HG02642 (cell line): ENCODE results near the gene ZNF512B.
"Not testable (repeated sequence)": the region's sequence is repeated elsewhere in the genome, so short reads cannot be mapped to it uniquely, and the experiment has no call there.

Experiments used
- ATAC-seq: cut with Tn5 transposase; IDR thresholded peaks from one replicate; pipeline ENCODE4 v1.9.1; 2021; ENCODE audit warnings: mild to moderate bottlenecking; ENCODE audit not compliant: unreplicated experiment, poor library complexity

The ZNF512B gene

GRCh38 chr20:63937596-63937995 is 32.1 kb downstream of the ZNF512B start:
- ATAC-seq = no peak

DNA sequence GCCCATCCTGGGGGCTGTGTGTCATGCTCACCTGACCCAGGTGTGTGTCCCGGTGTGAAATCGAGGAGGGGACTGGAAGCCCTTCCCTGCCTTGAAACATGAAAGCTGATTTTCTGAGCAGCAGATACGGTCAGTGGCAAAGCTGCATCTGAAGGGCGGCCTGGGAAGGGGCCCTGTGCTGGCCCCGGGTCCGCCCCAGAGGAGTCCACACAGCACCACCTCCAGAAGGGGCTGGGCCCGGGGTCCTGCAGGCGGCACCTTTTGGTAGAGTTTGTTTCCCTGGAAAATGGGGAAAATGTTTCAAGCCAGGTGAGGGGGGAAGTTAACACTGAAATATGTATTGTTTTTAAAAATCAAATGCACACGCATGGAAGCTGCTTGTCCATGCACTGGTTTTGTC is 34.3 kb downstream of the ZNF512B start:
- ATAC-seq = no peak

- no peak for ATAC-seq
Observed at GRCh38 chr20:63934271-63935068, 35.3 kb downstream of the ZNF512B start.

- ATAC-seq = no peak
Observed at GRCh38 chr20:63933646-63934045, 36.1 kb downstream of the ZNF512B start.

GRCh38 chr20:63932606-63933160 is 37.0 kb downstream of the ZNF512B start:
- no peak for ATAC-seq

DNA sequence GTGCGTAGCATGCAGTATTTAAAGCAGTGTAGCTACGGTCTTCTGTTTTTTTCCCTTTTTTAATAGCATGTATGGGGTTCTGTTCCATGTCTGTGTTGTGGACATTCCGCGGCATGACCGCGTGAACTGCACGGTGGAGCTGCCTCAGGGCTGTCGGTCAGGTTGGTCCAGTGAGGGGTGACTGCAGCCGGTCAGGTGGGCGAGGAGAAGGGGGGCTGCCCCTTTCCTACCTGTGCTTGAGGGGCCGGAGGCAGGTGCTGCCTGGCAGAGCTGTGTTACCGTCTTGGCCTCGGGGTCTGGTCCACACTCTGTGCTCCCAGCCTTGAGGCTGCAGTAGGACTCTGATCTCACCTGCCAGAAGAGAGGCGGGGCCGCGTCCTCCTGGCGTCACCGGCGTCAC is 38.0 kb downstream of the ZNF512B start:
- ATAC-seq = no peak

- no peak for ATAC-seq
Observed at GRCh38 chr20:63930971-63931553, 38.7 kb downstream of the ZNF512B start.

DNA sequence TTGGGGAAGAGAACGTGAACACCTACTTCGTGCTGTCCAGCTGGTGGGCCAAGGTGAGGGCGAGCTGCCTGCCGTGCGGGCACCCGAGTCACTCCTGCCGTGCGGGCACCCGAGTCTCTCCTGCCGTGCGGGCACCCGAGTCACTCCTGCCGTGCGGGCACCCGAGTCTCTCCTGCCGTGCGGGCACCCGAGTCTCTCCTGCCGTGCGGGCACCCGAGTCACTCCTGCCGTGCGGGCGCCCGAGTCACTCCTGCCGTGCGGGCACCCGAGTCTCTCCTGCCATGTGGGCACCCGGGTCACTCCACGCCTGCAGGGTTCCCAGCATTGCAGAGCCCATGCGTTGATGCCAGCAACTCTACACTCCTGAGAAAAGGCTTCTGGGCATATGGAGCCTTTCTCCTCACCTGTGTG is 40.3 kb downstream of the ZNF512B start:
- not testable (repeated sequence) for ATAC-seq

DNA sequence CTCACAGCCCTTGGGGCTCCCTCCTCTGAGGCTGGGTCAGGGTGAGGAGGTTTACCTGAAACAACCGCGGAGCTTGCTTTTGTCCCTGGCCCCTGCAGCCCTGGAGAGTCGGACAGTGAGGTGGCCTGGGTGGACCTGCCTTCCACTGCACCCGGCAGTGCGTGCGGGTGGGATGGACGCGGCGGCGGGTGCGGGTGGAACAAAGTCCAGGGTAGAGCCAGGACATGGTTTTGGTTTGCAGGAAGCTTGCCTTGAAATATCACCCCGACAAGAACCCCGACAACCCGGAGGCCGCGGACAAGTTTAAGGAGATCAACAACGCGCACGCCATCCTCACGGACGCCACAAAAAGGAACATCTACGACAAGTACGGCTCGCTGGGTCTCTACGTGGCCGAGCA is 40.7 kb downstream of the ZNF512B start:
- no peak for ATAC-seq

DNA sequence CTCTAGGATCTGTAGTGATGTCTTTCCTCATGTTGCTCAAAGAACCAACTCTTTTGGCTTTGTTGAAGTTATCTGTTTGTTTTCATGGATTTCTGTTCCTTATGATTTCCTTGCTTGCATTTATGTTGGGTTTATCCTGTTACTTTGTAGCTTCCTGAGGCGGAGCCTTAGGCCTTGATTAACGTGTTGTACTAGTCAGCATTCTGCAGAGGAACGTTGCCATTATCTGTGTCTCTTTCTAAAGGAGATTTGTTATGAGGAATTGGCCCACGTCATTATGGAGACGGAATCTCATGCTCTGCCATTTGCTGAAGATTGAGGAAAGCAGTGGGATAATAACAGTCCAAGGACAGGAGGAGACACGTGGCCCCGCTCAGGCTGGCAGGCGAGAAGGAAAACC is 43.4 kb downstream of the ZNF512B start:
- no peak for ATAC-seq

DNA sequence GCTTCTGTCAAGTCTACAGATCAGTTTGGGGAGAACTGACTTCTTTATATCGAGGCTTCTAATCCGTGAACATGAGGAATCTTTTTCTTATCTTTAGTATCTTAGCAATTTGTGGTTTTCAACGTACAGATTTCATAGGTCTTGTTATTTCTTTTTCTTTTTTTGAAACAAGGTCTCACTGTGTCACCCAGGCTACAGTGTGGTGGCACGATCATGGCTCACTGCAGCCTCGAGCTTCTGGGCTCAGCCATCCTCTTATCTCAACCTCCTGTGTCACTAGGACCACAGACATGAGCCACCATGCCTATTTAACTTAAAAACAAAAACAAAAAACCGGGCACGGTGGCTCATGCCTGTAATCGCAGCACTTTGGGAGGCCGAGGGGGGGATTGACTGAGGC is 45.5 kb downstream of the ZNF512B start:
- ATAC-seq = no peak

DNA sequence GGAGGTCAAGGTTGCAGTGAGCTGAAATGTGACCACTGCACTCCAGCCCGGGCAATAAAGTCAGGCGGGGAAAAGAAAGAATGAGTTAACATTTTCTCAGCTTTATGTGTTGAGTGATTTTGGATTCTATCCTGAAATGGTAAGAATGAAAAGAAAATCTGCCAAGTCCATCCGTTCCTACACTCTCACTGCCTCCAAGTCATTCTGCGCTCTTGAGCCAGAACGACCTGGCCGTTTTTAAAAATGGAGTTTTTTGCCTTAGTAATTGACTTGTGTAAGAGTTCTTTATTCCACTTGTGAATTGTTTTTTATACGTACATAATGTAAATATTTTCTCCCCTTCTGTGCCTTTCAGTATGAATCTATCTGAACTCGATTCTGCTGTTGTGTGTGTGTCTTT is 46.1 kb downstream of the ZNF512B start:
- ATAC-seq = no peak

DNA sequence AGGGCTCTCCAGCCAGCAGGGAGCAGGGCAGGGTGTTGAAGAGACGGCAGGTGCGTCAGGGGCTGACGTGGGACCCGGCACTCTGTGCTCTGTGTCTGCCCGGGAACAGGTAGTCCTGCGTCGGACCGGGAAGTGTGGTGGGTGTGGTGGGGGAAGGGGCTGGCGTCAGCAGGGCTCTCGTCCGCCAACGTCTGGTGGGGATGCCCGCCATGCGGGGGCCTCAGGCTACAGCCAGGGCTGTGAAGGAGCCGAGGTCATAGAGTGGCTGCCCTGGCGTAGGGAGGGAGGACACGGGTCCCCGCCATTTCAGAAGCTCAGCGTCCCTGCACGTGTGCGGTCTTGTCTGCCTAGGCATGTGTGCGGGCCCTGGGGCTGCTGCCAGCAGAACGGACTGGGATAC is 49.5 kb downstream of the ZNF512B start:
- ATAC-seq = no peak

DNA sequence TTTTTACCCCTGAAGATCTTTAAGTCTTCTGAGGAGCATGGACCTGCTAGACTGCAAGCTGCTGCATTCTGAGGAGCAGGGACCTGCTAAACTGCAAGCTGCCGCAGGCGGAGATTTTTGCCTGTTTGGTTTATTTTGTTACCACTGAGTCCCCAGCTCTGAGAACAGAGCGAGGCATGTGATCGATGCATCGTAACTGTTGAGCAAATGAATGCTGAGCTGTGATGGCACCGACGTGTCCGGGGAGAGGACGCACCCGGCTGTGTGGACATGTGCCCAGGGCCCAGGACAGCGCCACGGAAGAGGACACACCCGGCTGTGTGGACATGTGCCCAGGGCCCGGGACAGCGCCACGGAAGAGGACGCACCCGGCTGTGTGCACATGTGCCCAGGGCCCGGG is 50.6 kb downstream of the ZNF512B start:
- no peak for ATAC-seq

DNA sequence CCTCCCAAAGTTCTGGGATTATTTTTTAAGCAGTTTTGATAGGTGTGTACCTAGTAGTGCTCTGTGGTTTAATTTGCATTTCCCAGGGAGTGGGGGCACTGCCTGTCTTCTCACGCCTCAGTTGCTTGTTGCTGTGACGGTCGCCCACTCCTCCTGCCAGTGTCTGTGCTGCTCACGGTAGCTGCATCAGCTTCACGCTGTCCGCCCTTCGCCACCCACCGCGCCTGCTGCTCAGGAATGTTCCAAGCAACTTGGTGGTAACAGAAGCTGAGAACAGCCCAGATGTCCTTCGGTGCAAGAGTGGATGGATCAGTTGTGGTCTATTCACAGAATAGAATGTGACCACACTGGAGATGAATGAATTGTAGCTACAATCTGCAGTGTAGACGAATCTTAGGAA is 51.9 kb downstream of the ZNF512B start:
- ATAC-seq = no peak

DNA sequence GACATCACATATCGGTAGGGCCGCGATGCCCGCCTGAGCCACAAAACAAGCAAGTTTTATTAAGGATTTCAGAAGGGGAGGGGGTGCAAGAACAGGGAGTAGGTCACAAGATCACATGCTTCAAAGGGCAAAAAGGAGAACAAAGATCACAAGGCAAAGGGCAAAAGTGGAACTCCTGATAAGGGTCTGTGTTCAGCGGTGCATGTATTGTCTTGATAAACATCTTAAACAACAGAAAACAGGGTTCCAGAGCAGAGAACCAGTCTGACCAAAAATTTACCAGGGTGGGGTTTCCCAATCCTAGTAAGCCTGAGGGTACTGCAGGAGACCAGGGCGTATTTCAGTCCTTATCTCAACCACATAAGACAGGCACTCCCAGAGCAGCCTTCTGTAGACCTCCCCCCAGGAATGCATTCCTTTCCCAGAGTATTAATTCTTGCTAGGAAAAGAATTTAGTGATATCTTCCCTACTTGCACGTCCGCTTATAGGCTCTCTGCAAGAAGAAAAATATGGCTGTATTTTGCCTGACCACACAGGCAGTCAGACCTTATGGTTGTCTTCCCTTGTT is 53.3 kb downstream of the ZNF512B start:
- not testable (repeated sequence) for ATAC-seq

- no peak for ATAC-seq
Observed at GRCh38 chr20:63915471-63915870, 54.3 kb downstream of the ZNF512B start.

- no peak for ATAC-seq
Observed at GRCh38 chr20:63913768-63914167, 56.0 kb downstream of the ZNF512B start.

DNA sequence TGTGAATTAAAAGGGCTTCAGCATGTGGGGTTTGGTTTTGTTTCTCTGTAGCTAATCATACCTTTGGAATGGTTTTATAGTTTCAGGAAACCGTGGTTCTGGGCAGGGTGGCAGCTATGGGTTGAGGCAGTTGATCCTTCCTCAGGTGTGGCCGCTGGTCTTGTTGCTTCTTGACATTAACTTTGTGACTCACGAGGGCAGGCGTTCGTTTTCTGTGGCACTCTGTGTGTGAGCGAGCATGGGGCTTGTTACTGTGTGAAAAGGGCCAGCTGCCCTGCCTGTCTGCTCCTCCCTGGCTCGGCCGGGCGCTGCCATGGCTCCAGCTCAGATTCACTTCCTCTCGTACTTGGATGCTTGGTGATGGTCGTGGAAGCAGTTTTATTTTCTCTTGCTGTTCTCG is 58.6 kb downstream of the ZNF512B start:
- no peak for ATAC-seq

GRCh38 chr20:63908008-63908682 is 61.6 kb downstream of the ZNF512B start:
- no peak for ATAC-seq
